SW 1271 (cell line): ENCODE measurements around the gene ARHGAP15.
A peak's percentile ranks its signal among the peaks of the same experiment; 100 is the strongest.

ENCODE experiments used
- DNase-seq, 2 experiments: peaks; one replicate each; lab custom pipeline; 2025; lab: John Stamatoyannopoulos, UW

Gene ARHGAP15

GRCh38 chr2:143225931-143226330 lies 96.7 kb downstream of the ARHGAP15 start:
- no peak for DNase-seq

DNA sequence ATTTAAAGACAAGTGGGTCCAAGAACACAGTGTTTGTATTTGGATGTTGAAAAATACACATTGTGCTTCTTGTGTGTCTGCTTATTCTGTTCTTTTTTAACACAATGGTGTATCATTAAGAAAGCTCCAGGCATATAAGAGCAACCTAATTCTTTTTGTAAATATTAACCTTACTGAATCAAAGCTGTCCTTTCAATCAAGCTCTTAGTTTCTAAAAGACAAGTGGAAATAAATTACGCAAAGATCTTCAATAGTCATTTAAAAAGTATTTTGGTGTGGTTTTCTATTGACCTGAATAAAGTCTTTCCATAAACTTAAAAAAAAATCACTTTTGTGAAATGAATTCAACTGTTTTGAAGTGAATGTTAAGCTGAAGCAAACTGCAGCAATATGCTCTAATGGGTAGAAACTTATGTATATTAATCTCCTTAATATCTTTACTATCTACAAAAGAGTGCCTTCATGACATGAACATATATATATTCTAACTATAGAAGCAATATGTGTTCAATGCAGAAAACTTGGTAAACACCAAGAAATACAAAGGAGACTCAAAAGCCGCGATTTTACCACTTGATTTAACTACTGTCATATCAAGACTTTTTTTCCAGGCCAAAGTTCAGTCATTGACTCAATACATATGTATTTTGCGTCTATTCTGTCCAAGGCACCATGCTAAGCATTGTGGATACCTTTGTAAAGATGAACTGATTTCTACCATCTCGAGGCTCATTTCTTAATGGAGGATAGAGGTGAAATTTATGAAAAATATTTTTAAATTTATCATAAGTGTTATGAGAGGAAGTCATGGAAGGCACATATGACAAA lies 97.7 kb downstream of the ARHGAP15 start:
- DNase-seq, result no peak

GRCh38 chr2:143229411-143229810 lies 100.2 kb downstream of the ARHGAP15 start:
- DNase-seq, result no peak

DNA sequence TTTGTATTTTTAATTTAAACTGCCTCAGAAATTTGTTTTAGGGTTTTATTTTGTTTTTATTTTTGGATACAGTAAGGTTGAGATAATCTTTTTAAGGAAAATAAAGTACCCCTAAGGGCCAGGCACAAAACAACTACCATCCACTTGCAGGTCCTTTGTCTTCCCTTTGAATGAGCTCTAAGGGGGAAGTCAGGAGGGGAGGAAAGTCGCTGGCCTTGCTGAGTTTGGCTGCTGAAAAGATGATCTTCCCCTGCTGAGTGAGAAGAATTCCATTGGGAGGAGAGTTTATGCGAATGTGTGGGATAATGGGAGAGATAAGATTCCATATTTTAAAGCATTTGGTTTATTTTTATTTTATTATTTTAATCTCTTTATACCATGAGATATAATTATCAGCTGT lies 100.7 kb downstream of the ARHGAP15 start:
- no peak for DNase-seq

- no peak for DNase-seq
Measured at GRCh38 chr2:143230506-143231253, 101.5 kb downstream of the ARHGAP15 start.

DNA sequence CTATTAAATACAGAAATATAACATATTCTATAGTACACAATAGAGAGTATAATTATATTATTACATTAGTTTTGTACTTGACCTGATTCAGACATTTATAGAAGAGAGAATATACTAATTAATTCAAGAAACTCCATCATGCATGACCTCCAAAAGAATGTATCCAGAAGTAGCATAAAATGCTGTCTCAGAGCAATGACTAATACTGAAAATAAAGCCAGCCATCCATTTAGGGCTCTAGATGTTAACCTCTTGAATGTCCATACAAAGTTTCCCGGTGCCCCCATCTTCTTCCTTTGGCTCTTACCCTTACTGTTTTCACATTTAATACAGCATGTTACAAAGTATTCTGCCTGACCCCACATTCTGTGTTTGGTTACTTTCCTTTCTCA lies 102.0 kb downstream of the ARHGAP15 start:
- no peak for DNase-seq

DNA sequence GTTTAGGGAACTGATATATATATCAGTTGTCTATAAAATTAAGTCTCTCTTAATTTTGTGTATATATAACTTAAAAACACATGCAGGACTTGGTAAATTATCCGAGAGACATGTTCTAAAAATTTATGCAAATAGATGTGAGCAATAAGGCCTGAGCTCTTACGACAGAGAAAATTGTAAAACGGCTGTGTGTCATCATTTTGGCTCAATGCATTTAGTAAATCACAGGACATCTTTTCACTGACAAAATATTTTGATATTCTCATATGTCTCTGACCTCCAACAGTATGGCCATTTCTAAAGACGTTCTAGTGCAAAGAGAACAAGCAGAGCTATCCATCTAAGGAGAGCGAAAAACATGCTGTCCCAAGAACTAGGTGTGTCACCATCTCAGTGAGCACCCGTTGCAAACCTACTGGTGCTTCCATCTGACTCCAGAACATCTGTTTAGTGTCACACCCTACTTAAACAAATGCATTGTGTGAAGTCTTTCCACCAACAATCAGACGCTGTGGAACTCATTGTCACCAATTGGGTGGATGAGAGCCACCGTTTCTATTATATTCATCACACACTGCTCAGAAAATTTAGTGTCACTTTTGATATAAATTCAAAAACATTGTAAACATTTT lies 108.0 kb downstream of the ARHGAP15 start:
- DNase-seq, result no peak

DNA sequence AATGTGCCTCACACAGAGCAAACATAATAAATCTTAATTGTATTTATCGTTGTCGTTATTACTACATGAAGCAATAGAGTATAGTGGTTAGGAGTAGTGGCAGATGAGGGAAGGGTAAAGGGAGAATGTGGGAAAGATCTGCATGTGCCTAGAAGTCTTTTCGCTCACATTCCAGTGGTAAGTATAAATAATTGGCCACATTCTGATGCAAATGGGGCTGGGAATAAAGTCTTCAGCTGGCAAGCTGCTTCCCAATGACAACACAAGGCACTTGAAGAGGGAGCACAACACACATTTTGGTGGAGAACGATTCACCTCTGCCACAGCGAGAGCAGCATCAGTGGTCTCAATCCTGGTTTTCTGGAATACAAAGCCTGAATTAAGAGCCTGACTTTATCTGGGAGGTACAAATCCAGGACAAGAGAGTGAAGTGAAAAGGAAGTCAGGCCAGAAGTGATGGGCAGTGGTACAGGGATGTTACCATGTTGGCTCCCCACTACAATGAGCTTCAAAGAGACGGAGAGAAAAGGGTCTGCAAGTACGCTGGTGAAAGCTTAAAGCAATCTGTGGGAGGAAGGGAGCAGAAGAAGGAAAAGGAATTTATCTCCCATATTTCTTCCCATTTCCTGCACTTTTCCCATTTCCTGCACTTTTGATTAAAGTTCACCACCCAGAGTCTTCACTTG lies 112.3 kb downstream of the ARHGAP15 start:
- DNase-seq, result no peak

DNA sequence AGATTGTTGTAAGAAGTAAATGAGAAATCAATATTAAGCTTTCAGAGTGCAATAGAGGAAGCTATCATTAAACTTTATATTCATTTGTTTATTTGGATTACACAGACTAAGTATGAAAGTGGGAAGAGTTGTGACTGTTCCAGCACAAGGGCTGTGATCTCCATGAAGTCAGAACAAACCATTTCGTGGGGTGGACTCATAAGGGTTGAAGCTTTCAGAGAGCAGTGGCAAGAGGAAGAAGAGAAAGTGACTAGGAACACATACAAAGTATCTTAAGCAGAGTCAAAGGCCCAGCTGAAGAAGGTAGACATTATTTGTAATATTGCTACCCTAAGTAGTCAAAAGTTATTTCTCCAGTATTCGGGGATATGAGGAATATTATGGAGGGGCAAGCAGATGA lies 117.0 kb downstream of the ARHGAP15 start:
- DNase-seq, result no peak

DNA sequence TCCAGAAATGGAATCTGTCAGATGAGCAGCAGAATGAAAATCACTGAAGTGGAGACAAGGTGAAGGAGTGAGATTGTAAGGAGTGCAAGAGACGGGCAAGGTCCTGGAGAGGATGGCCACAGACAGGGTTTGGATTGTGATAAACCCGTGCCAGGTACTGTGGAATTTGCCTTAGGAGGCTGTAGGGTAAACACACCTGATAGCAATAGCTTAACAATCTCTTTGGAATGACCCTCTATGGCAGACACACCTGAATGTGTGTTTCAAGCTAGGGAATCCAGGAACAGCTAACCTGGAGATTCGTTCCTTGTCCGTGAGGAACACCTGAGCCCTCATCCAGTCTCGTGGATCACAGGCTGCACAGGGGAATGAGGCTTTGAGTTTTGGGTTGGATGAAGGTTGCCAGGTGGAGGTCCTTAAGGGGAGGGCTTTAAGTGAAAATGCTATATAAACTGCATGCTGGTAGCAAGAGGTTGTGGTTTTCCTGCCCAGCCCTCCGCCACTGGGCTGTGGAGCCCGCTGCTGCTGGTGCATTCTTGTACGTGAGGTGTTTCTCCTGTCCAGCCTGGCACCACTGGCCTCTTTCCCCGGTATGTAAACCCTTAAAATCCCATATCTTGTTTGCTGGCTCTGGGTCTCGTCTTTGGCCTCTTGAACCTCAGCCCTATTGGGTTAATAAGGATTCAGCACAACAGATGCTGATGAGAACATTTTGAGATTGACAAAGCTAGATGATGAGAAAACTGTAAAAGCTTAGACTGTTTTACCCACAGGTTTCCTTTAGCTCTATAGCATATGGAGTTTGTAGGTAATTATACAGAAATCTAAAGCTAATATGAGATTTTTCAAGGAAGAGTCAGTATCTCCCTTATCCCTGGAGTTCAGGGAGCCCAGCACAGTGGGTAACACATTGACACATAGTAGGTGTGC lies 117.9 kb downstream of the ARHGAP15 start:
- DNase-seq, result no peak

GRCh38 chr2:143248631-143249030 lies 119.4 kb downstream of the ARHGAP15 start:
- no peak for DNase-seq

GRCh38 chr2:143251681-143252080 lies 122.5 kb downstream of the ARHGAP15 start:
- no peak for DNase-seq

GRCh38 chr2:143252138-143252907 lies 123.1 kb downstream of the ARHGAP15 start:
- DNase-seq, result no peak

DNA sequence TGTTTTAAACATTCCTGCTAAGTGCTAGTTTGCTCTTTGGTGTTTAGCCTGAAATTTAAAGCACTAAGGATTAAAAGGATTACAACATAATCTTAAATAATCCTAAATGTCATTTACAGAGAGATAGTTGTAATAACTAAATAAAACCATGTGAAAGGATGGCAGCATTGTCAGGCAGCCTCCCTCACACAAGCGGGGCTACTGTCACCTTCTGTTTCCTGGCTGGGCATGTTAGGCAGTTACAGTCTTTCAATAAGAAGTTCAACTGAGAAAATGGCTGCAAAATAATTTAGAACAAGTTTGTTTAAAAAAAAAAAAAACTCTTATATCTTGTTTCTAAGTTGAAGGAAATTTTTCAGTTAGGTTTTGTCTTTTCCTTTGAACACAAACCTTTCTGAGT lies 124.9 kb downstream of the ARHGAP15 start:
- DNase-seq, result no peak

- DNase-seq, result no peak
Measured at GRCh38 chr2:143255086-143255485, 125.9 kb downstream of the ARHGAP15 start.

DNA sequence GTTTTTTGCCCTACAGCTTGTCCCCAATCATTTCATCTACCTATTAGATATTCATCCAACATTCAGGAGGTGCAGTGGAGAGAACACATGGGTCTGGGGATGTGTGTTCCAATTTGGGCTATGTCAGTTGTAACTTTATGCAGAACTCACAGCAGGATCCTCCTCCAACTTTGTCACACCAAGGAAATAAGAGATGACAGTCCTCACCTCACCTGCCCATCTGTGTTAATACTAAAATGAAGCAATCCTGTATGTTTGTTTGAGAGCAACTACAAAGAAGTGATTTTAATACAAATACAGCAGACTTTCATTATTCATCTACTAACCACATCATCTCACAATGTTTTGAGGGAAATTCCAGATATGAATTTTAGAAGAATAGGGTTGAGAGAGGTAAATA lies 126.7 kb downstream of the ARHGAP15 start:
- no peak for DNase-seq

- no peak for DNase-seq
Measured at GRCh38 chr2:143258126-143258892, 129.1 kb downstream of the ARHGAP15 start.

DNA sequence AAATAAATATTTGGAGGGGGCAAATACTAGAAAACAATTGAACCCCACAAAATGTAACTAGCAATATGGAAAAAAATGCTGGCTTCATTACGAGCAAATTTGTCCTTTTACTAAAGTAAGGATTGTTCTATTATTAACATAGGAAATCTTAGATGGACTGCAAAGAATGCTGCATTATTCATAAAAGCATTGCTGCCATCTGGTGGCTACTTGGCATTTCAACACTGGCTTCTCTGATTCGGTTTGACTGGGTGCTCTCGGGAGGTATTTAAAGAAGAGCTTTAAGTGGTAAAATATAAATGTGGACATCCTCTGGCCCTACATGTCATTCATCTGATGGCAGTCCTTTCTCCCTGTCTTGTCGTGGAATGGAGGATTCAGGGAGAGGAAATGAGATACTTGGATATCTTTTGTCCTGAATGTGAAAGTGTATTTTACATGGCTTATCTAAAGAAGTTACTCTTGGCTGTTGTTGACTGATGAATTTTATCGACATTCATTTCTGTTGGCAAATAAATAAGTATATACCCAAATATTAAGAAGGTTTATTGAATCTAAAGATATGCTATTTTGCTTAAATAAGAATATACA lies 130.2 kb downstream of the ARHGAP15 start:
- DNase-seq, result peak; percentile 5 to 59

DNA sequence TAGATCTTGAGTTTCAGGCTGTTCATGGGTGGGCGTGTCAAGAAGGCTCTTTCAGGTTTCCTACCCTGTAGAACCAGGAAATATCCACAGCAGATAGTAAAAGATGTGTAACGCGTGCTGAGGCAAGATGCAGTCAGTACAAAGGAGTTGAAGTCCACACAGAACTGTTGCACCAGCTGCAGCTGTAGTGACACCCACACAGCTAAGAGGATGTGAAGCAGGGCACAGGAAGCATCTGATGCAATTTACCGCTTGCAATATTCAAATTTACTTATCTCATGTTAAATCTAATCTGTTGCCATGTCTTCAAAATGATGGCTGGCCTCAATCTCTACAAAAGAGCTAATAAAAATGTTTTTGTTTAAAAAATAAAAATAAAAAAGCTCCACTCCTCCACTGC lies 132.8 kb downstream of the ARHGAP15 start:
- DNase-seq, result no peak
